Fibroblast of skin of scalp (primary cell): ENCODE data around the gene CHST6.
"Not testable (repeated sequence)": the region's sequence is repeated elsewhere in the genome, so short reads cannot be mapped to it uniquely, and the experiment has no call there.

Source experiments
- DNase-seq: peaks from one replicate; pipeline ENCODE4 v3.0.0-alpha.2; 2013

Gene CHST6

GRCh38 chr16:75472908-75473877 is 22.0 kb downstream of the CHST6 start:
- no peak for DNase-seq

- DNase-seq: peak; percentile 58
Observed at GRCh38 chr16:75471723-75472633, 23.3 kb downstream of the CHST6 start.

GRCh38 chr16:75466760-75467159 is 28.5 kb downstream of the CHST6 start:
- no peak for DNase-seq

GRCh38 chr16:75464122-75464918 is 30.9 kb downstream of the CHST6 start, which contains the start of gene TMEM170A:
Gene TMEM170A (minus strand): TSS chr16:75464689. CDS start chr16:75464600, 89 bp downstream.
- DNase-seq: peak; percentile 99

- DNase-seq: peak; percentile 8
Observed at GRCh38 chr16:75463389-75464121, 31.7 kb downstream of the CHST6 start.

- DNase-seq: no peak
Observed at GRCh38 chr16:75462806-75463205, 32.4 kb downstream of the CHST6 start.

- no peak for DNase-seq
Observed at GRCh38 chr16:75461575-75461974, 33.7 kb downstream of the CHST6 start.

GRCh38 chr16:75460446-75460845 is 34.8 kb downstream of the CHST6 start:
- DNase-seq: peak; percentile 13

GRCh38 chr16:75459691-75460090 is 35.5 kb downstream of the CHST6 start:
- no peak for DNase-seq

GRCh38 chr16:75458439-75458838 is 36.8 kb downstream of the CHST6 start:
- DNase-seq: no peak

GRCh38 chr16:75458029-75458428 is 37.2 kb downstream of the CHST6 start:
- no peak for DNase-seq

GRCh38 chr16:75457485-75458021 is 37.7 kb downstream of the CHST6 start:
- DNase-seq: peak; percentile 2

GRCh38 chr16:75456971-75457370 is 38.3 kb downstream of the CHST6 start:
- DNase-seq: no peak

- not testable (repeated sequence) for DNase-seq
Observed at GRCh38 chr16:75456486-75456885, 38.8 kb downstream of the CHST6 start.

GRCh38 chr16:75455677-75456076 is 39.6 kb downstream of the CHST6 start:
- DNase-seq: no peak

- DNase-seq: no peak
Observed at GRCh38 chr16:75452464-75453190, 42.6 kb downstream of the CHST6 start.

- DNase-seq: no peak
Observed at GRCh38 chr16:75446416-75446815, 48.8 kb downstream of the CHST6 start.

- DNase-seq: no peak
Observed at GRCh38 chr16:75445298-75445697, 49.9 kb downstream of the CHST6 start.

- peak; percentile 83 for DNase-seq
Observed at GRCh38 chr16:75443298-75443697, 51.9 kb downstream of the CHST6 start.

- DNase-seq: peak; percentile 94
Observed at GRCh38 chr16:75433732-75434413, 61.4 kb downstream of the CHST6 start.
